ENCODE results near the gene ZC3H4.

Gene ZC3H4

GRCh38 chr19:47155148-47155547 is 41.6 kb upstream of the ZC3H4 start:
- TF ChIP-seq, protein P1, sequence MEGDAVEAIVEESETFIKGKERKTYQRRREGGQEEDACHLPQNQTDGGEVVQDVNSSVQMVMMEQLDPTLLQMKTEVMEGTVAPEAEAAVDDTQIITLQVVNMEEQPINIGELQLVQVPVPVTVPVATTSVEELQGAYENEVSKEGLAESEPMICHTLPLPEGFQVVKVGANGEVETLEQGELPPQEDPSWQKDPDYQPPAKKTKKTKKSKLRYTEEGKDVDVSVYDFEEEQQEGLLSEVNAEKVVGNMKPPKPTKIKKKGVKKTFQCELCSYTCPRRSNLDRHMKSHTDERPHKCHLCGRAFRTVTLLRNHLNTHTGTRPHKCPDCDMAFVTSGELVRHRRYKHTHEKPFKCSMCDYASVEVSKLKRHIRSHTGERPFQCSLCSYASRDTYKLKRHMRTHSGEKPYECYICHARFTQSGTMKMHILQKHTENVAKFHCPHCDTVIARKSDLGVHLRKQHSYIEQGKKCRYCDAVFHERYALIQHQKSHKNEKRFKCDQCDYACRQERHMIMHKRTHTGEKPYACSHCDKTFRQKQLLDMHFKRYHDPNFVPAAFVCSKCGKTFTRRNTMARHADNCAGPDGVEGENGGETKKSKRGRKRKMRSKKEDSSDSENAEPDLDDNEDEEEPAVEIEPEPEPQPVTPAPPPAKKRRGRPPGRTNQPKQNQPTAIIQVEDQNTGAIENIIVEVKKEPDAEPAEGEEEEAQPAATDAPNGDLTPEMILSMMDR (IDR thresholded peaks at IDR 0.05; ENCODE audit: borderline replicate concordance, insufficient read depth, low read depth, low read length) = no peak
- no peak overlapping the region for H3K4me3 ChIP-seq (ENCODE audit: low read depth, low read length)

DNA sequence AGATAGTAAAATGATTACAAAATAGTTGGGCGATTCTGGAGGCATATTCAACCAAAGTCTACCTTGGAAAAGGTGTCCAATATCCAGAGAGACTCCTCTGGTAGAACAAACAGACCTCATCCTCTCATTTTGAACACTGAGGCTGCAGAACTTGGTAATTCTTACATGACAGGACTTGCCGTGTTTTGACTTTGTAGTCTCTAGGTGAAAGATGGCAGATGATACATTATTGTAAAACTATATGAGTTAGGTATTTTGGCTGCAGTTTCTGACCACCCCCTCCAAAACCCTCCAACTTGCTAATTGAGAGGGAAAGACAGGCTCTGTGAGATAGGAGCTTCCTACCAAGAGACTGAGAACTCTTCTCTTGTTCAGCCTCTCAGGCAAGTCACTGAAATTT is 39.7 kb upstream of the ZC3H4 start:
- H3K4me3 ChIP-seq (ENCODE audit: low read depth, low read length) = no peak overlapping the region
- TF ChIP-seq, protein P1 (IDR thresholded peaks at IDR 0.05; ENCODE audit: borderline replicate concordance, insufficient read depth, low read depth, low read length) = no peak

DNA sequence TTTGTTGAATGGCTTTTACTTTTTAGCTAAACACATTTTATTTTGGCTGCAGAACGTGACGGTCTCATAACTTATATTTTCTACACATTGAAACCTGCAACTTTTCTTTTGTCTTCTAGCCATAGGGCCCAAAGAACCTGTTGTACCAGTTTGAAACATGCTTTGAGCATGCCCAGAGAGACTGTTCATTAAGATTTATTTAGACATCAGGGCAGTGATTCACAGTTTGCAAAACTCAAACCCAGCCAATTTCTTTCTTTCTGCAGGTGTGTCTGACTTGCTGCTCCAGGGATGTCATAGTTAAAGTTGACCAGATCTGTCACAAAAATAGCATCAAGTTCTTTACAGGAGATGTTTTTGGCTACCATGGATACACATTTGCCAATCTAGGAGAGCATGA is 39.1 kb upstream of the ZC3H4 start:
- H3K4me3 ChIP-seq (ENCODE audit: low read depth, low read length) = no peak overlapping the region
- TF ChIP-seq, protein P1 (IDR thresholded peaks at IDR 0.05; ENCODE audit: borderline replicate concordance, insufficient read depth, low read depth, low read length) = no peak

DNA sequence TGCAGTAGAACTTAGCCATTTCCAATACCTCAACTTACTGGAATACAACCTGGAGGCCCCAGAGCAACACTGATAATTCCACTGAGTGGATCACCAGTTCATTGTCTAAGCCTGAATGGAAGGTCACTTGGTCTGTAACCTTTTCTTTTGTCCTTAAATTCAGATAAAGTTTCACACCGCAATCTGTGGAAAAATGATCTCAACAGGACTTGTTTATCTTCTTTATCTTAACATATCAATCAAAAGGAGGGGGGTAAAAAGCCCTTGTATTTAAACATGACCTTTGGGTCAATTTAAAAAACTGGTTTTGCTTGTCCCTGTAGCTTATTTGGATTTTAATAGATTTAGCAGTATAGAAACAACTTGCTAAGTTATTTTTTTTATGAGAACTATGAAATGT is 38.6 kb upstream of the ZC3H4 start:
- no peak overlapping the region for H3K4me3 ChIP-seq (ENCODE audit: low read depth, low read length)
- TF ChIP-seq, protein P1 (IDR thresholded peaks at IDR 0.05; ENCODE audit: borderline replicate concordance, insufficient read depth, low read depth, low read length) = no peak

DNA sequence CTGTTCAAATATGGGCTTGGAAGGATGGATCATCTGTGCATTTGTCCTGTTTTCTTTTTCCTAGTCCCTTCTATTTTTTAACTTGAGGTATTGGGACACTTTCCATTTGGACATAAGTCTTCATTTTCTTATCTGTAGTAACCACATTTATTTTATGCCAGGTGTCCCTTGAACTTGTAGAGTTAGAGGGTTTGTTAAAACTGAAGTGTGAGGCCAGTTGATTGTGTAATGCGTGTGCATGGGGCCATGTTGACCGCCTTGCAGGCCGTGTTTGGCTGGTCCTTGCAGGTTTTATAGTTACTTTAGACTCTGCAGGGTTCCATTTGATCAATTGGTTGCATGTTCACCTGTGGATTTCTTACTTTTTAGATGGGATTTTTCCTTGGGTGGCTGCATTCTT is 38.1 kb upstream of the ZC3H4 start:
- TF ChIP-seq, protein P1 (IDR thresholded peaks at IDR 0.05; ENCODE audit: borderline replicate concordance, insufficient read depth, low read depth, low read length) = no peak
- no peak overlapping the region for H3K4me3 ChIP-seq (ENCODE audit: low read depth, low read length)

GRCh38 chr19:47146920-47147319 is 33.3 kb upstream of the ZC3H4 start:
- no peak overlapping the region for H3K4me3 ChIP-seq (ENCODE audit: low read depth, low read length)
- TF ChIP-seq, protein P1 (IDR thresholded peaks at IDR 0.05; ENCODE audit: borderline replicate concordance, insufficient read depth, low read depth, low read length) = no peak

- no peak overlapping the region for H3K4me3 ChIP-seq (ENCODE audit: low read depth, low read length)
- TF ChIP-seq, protein P1 (IDR thresholded peaks at IDR 0.05; ENCODE audit: borderline replicate concordance, insufficient read depth, low read depth, low read length) = no peak
These were observed 32.3 kb upstream of the ZC3H4 start for GRCh38 chr19:47145639-47146486.

Measured in GM12875 (cell line).